Vagina (tissue), 2 donors: Measurements from ENCODE around the gene SPACA7. TPM values are rescaled to one million over a fixed set of nuclear protein-coding genes. Genes with fewer than 3 reads are reported as not detected.

ENCODE experiments used
- DNase-seq, 2 donors: peaks; one replicate each; pipeline ENCODE4 v3.0.0-alpha.2; 2017; ENCODE audit errors: extremely low spot score in 2 of 2
- H3K27ac ChIP-seq: fragments of 200-600 bp; sonication (generic); one replicate; pipeline ENCODE4 v1.5.1; 2019
- H3K27me3 ChIP-seq: fragments of 200-600 bp; sonication (generic); one replicate; pipeline ENCODE4 v1.5.1; 2019
- H3K36me3 ChIP-seq, 2 donors: fragments of 200-600 bp; sonication (generic); one replicate each; pipeline ENCODE4 v1.5.1; 2017 to 2019
- H3K4me1 ChIP-seq: fragments of 200-600 bp; sonication (generic); one replicate; pipeline ENCODE4 v1.5.1; 2019
- H3K4me3 ChIP-seq, 2 donors: fragments of 200-600 bp; sonication (generic); 1 replicate in 1 of 2; 2 replicates in 1 of 2; pipeline ENCODE4 v1.5.1; 2016 to 2019
- H3K9me3 ChIP-seq: fragments of 200-600 bp; sonication (generic); one replicate; pipeline ENCODE4 v1.5.1; 2019
- POLR2A ChIP-seq, 2 donors: fragments of 450-650 bp; IDR thresholded peaks; one replicate each; pipeline ENCODE4 v1.6.1; 2017; ENCODE audit warnings: antibody characterized with exemption in 2 of 2, mild to moderate bottlenecking in 2 of 2, moderate library complexity in 2 of 2
- POLR2AphosphoS5 ChIP-seq, 2 donors: sonication (generic); formaldehyde crosslinking; IDR thresholded peaks; one replicate each; pipeline ENCODE4 v1.9.0; 2017; ENCODE audit warnings: antibody characterized with exemption in 2 of 2, mild to moderate bottlenecking in 2 of 2, low read depth in 1 of 2; ENCODE audit not compliant: insufficient read depth in 1 of 2
- intact Hi-C: fragments of 100-400 bp; cut with DNase I; formaldehyde crosslinking; loops from one replicate; pipeline ENCODE4 v1.15.1; 2023
- total RNA-seq: library from RNA; depleted of rRNA; stranded (reverse); fragments of >200 nt; gene quantifications from one replicate; pipeline ENCODE4 v1.2.3, GENCODE V29; 2016
- TF ChIP-seq, protein P1 (sequence below), 3 experiments: fragments of 450-650 bp in 2 of 3; fragments of 200-600 bp in 1 of 3; sonication (generic) in 1 of 3; IDR thresholded peaks; one replicate each; pipeline ENCODE4 v1.5.1; 2017 to 2019; ENCODE audit warnings: antibody characterized with exemption in 3 of 3, mild to moderate bottlenecking in 2 of 3, moderate library complexity in 2 of 3

The SPACA7 gene
- total RNA-seq, 1 donor from 2014 or later, result not detected

DNA sequence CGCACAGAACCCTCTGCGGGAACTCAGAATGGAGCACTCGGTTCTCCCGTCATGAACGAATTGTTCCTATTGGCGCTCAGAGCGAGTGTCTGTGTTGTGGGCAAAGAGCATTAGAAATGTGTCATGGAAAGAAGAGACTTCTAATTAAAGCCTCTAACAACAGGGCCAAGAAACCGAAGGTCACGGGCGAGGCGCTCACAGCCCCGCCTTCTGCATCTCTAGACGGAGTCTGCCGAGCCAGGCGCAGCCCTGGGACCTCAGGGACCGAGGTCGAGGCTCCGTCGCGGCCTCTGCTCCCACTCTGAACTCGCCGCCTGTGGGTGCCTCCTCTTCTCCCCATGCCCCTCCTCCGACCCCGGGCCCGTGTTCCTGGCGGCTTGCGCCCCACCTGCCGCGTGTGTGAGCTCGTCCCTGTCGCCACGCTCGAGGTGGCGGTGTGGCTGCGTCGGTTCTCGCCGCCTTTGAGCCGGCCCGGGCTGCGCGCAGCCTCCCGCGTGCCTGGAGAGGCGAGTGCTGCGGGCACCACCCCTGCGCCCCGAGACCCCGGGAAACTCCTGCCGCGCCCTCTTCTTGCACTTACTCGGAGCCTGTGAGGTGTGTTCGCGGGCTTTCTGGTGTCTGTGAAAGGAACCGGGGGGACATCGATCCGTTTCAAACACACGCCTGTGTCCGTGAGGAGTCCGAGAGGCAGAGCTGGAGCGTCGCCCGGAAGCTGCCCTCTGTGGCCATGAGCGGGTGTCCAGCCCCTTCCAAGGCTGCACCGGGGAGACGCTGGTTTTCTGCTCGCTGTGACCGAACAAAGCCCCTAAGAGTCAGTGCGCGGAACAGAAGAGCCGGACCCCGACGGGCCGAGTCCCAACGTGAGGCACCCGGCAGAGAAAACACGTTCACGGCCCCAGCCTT is 45.4 kb upstream of the SPACA7 start:
- intact Hi-C loops, result no loop called here

GRCh38 chr13:112331675-112332074 is 44.5 kb upstream of the SPACA7 start:
- peaks cover 6% of the 10 kb centered on the region for H3K27me3 ChIP-seq
- TF ChIP-seq POLR2AphosphoS5 (IDR thresholded peaks at IDR 0.05; ENCODE audit: insufficient read depth in 1 of 2, low read depth in 1 of 2), result no peak
- TF ChIP-seq, protein P1, sequence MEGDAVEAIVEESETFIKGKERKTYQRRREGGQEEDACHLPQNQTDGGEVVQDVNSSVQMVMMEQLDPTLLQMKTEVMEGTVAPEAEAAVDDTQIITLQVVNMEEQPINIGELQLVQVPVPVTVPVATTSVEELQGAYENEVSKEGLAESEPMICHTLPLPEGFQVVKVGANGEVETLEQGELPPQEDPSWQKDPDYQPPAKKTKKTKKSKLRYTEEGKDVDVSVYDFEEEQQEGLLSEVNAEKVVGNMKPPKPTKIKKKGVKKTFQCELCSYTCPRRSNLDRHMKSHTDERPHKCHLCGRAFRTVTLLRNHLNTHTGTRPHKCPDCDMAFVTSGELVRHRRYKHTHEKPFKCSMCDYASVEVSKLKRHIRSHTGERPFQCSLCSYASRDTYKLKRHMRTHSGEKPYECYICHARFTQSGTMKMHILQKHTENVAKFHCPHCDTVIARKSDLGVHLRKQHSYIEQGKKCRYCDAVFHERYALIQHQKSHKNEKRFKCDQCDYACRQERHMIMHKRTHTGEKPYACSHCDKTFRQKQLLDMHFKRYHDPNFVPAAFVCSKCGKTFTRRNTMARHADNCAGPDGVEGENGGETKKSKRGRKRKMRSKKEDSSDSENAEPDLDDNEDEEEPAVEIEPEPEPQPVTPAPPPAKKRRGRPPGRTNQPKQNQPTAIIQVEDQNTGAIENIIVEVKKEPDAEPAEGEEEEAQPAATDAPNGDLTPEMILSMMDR (IDR thresholded peaks at IDR 0.05), result no peak
- TF ChIP-seq POLR2A (IDR thresholded peaks at IDR 0.05), result no peak
- no peaks in the 10 kb centered on the region for H3K4me1 ChIP-seq
- H3K4me3 ChIP-seq, result no peak overlapping the region
- H3K9me3 ChIP-seq, result no peaks in the 10 kb centered on the region
- intact Hi-C loops, result no loop called here
- no peak for DNase-seq
- no peak overlapping the region for H3K27ac ChIP-seq
- H3K36me3 ChIP-seq, result no peaks in the 10 kb centered on the region

More for the DNA sequence above, 45.4 kb upstream of the SPACA7 start:
- H3K4me3 ChIP-seq, result no peak overlapping the region
- no peaks in the 10 kb centered on the region for H3K36me3 ChIP-seq
- TF ChIP-seq POLR2AphosphoS5 (IDR thresholded peaks at IDR 0.05; ENCODE audit: insufficient read depth in 1 of 2, low read depth in 1 of 2) (no peak), POLR2A (IDR thresholded peaks at IDR 0.05) (no peak)
- TF ChIP-seq, protein P1 (IDR thresholded peaks at IDR 0.05), result no peak
- no peaks in the 10 kb centered on the region for H3K9me3 ChIP-seq
- H3K27ac ChIP-seq, result no peak overlapping the region
- peaks cover 6% of the 10 kb centered on the region for H3K27me3 ChIP-seq
- no peaks in the 10 kb centered on the region for H3K4me1 ChIP-seq
- DNase-seq, result no peak

- Histone ChIP-seq H3K9me3 (no peaks in the 10 kb centered on the region), H3K4me1 (no peaks in the 10 kb centered on the region), H3K27me3 (peaks cover 6% of the 10 kb centered on the region), H3K4me3 (no peak overlapping the region), H3K36me3 (no peaks in the 10 kb centered on the region), H3K27ac (no peak overlapping the region)
- no peak for DNase-seq
- no peak for TF ChIP-seq POLR2AphosphoS5 (IDR thresholded peaks at IDR 0.05; ENCODE audit: insufficient read depth in 1 of 2, low read depth in 1 of 2)
- intact Hi-C loops, result no loop called here
These were observed 43.4 kb upstream of the SPACA7 start for GRCh38 chr13:112332727-112333126.

DNA sequence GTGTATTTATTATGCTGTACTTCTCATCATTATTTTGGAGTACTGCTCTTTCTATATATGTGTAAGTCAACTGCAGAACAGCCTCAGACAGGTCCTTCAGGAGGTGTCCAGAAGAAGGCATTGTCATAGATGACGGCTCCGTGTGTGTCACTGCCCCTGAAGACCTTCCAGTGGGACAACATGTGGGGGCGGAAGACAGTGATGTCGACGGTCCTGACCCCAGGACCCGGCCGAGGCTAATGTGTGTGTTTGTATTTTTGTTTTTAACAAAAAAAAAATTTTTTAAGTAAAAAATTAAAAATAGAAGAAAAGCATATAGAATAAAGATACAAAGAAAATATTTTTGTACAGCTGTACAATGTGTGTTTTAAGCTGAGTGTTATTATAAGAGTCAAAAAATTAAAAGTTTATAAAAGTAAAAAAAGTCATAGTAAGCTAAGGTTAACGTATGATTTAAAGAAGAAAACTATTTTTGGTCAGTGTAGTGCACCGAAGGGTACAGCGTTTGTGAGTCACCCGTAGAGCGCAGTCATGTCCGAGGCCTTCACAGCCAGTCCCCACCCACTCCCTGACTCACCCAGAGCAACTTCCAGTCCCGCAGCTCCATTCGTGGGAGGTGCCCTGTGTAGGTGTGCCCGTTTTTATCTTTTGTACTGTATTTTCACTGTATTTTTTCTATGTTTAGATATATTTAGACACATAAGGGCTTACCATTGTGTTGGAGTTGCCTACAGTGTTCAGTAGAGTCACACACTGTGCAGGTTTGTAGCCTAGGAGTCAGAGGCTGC is 42.2 kb upstream of the SPACA7 start:
- Histone ChIP-seq H3K27ac (no peak overlapping the region), H3K4me3 (no peak overlapping the region), H3K4me1 (no peaks in the 10 kb centered on the region), H3K27me3 (peaks cover 6% of the 10 kb centered on the region), H3K36me3 (no peaks in the 10 kb centered on the region), H3K9me3 (no peaks in the 10 kb centered on the region)
- intact Hi-C loops, result no loop called here
- TF ChIP-seq POLR2A (IDR thresholded peaks at IDR 0.05) (no peak), POLR2AphosphoS5 (IDR thresholded peaks at IDR 0.05; ENCODE audit: insufficient read depth in 1 of 2, low read depth in 1 of 2) (no peak)
- TF ChIP-seq, protein P1 (IDR thresholded peaks at IDR 0.05), result no peak
- no peak for DNase-seq

DNA sequence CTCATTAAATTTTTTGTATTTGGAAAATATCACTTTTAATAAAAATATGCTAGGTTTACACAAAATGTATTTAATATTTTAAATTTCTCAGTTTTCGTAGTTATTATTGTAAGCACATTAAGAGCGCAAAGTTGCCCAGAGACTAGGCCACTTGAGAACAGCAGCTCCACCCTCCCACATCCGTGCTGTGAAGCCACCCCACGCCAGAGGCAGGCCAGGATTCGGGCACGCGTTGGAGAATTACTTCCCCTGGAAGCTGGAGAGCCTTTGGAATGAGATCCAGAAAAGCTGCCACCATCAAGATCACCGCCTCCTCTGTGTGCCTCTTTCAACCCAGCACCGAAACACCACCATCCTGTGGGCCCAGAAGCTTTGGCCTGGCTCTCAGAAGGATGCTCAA is 41.0 kb upstream of the SPACA7 start:
- Histone ChIP-seq H3K27ac (no peak overlapping the region), H3K4me3 (no peak overlapping the region), H3K9me3 (no peaks in the 10 kb centered on the region), H3K36me3 (no peaks in the 10 kb centered on the region), H3K4me1 (no peaks in the 10 kb centered on the region), H3K27me3 (peaks cover 6% of the 10 kb centered on the region)
- no peak for DNase-seq
- intact Hi-C loops, result no loop called here
- TF ChIP-seq POLR2A (IDR thresholded peaks at IDR 0.05) (no peak), POLR2AphosphoS5 (IDR thresholded peaks at IDR 0.05; ENCODE audit: insufficient read depth in 1 of 2, low read depth in 1 of 2) (no peak)
- TF ChIP-seq, protein P1 (IDR thresholded peaks at IDR 0.05), result no peak
